Endodermal cell (in vitro differentiated cells): ENCODE results near the gene XPO4. TPM values are rescaled to one million over a fixed set of nuclear protein-coding genes. Genes with fewer than 3 reads are reported as not detected.
A peak's percentile ranks its signal among the peaks of the same experiment; 100 is the strongest.
"Not testable (repeated sequence)": the region's sequence is repeated elsewhere in the genome, so short reads cannot be mapped to it uniquely, and the experiment has no call there.

ENCODE experiments used
- DNase-seq: peaks from one replicate; pipeline ENCODE4 v3.0.0-alpha.2; 2017
- H3K27ac ChIP-seq: 2 replicates; pipeline ENCODE4 v1.5.1; 2013; ENCODE audit warnings: mild to moderate bottlenecking, low read depth, low read length, moderate library complexity
- H3K27me3 ChIP-seq: 2 replicates; pipeline ENCODE4 v1.6.1; 2013; ENCODE audit warnings: mild to moderate bottlenecking, low read length, moderate library complexity; ENCODE audit not compliant: insufficient read depth, control insufficient read depth, poor library complexity, severe bottlenecking
- H3K36me3 ChIP-seq: 2 replicates; pipeline ENCODE4 v1.7.0; 2013; ENCODE audit warnings: mild to moderate bottlenecking, low read length, moderate library complexity; ENCODE audit not compliant: control insufficient read depth, insufficient read depth
- H3K4me1 ChIP-seq: one replicate; pipeline ENCODE4 v1.7.0; 2013; ENCODE audit warnings: low read length; ENCODE audit not compliant: control insufficient read depth, insufficient read depth
- H3K4me3 ChIP-seq: 2 replicates; pipeline ENCODE4 v1.5.1; 2013; ENCODE audit warnings: mild to moderate bottlenecking, low read length, moderate library complexity
- H3K9ac ChIP-seq: 2 replicates; pipeline ENCODE4 v1.6.1; 2013; ENCODE audit warnings: mild to moderate bottlenecking, low read length, moderate library complexity; ENCODE audit not compliant: poor library complexity, severe bottlenecking; ENCODE audit errors: extremely low read depth
- H3K9me3 ChIP-seq: 2 replicates; pipeline ENCODE4 v1.6.1; 2013; ENCODE audit warnings: mild to moderate bottlenecking, low read length, moderate library complexity; ENCODE audit not compliant: control insufficient read depth
- H3K27ac Mint-ChIP-seq: 2 replicates; pipeline ENCODE4 v1.8.0; 2020; ENCODE audit warnings: mixed read lengths
- H3K27me3 Mint-ChIP-seq: 2 replicates; pipeline ENCODE4 v1.8.0; 2021; ENCODE audit warnings: mild to moderate bottlenecking, mixed read lengths; ENCODE audit not compliant: insufficient read depth
- H3K36me3 Mint-ChIP-seq: 2 replicates; pipeline ENCODE4 v1.8.0; 2020; ENCODE audit warnings: low read depth, mixed read lengths
- H3K4me1 Mint-ChIP-seq: 2 replicates; pipeline ENCODE4 v1.8.0; 2020; ENCODE audit warnings: mixed read lengths
- H3K4me3 Mint-ChIP-seq: 2 replicates; pipeline ENCODE4 v1.8.0; 2020; ENCODE audit warnings: mild to moderate bottlenecking, moderate library complexity, mixed read lengths
- H3K9me3 Mint-ChIP-seq: 2 replicates; pipeline ENCODE4 v1.8.0; 2020; ENCODE audit warnings: mild to moderate bottlenecking, mixed read lengths
- CTCF ChIP-seq: fragments of 200-600 bp; sonication (generic); conservative IDR thresholded peaks from 2 replicates; pipeline ENCODE4 v1.5.0; 2021; ENCODE audit warnings: antibody characterized with exemption, mild to moderate bottlenecking
- WGBS, 2 experiments: methylation state at CpG; one replicate each; pipeline versions ENCODE4 v1.1.5 to v1.1.7; 2013; ENCODE audit warnings: missing lambda C conversion rate in 2 of 2, mixed read lengths in 1 of 2; ENCODE audit not compliant: insufficient coverage in 1 of 2, insufficient read length in 1 of 2; 5-methylcytosine and 5-hydroxymethylcytosine counted together
- total RNA-seq, 2 donors: library from RNA; stranded (reverse); fragmentation: NEBNext Ultra II Directional in 1 of 2; extraction: Animal tissue kit (Norgen Biotek cat#: 25700) in 1 of 2; gene quantifications; 2 replicates in 1 of 2; 3 replicates in 1 of 2; pipeline ENCODE4 v1.2.1, GENCODE V29; 2021

Gene XPO4
- total RNA-seq, 2 donors from 2014 or later, result 28.8 to 32.0 TPM

GRCh38 chr13:20760872-20761271, 141.7 kb downstream of the XPO4 start:
- Histone ChIP-seq H3K4me1 (no peaks in the 10 kb centered on the region), H3K27ac (no peak overlapping the region), H3K9ac (no peak overlapping the region), H3K36me3 (peaks cover 12% of the 10 kb centered on the region), H3K9me3 (peaks cover 45% of the 10 kb centered on the region), H3K27me3 (no peaks in the 10 kb centered on the region), H3K4me3 (no peak overlapping the region)
- Mint-ChIP-seq H3K9me3 (peaks cover 42% of the 10 kb centered on the region), H3K4me1 (no peaks in the 10 kb centered on the region), H3K36me3 (peaks cover 27% of the 10 kb centered on the region), H3K27me3 (no peaks in the 10 kb centered on the region), H3K4me3 (no peak overlapping the region), H3K27ac (no peak overlapping the region)
- TF ChIP-seq CTCF, result no peak
- DNase-seq, result no peak
- 89 to 100% methylated on average over 1 to 3 of the region's 3 CpGs for WGBS, 2 experiments

- H3K36me3 ChIP-seq, result peaks cover 19% of the 10 kb centered on the region
- no peaks in the 10 kb centered on the region for H3K27me3 ChIP-seq
- Mint-ChIP-seq H3K4me3 (no peak overlapping the region), H3K36me3 (peaks cover 50% of the 10 kb centered on the region), H3K9me3 (peaks cover 82% of the 10 kb centered on the region), H3K27ac (no peak overlapping the region), H3K4me1 (no peaks in the 10 kb centered on the region), H3K27me3 (no peaks in the 10 kb centered on the region)
- no peak overlapping the region for H3K9ac ChIP-seq
- no peak for TF ChIP-seq CTCF
- no peak for DNase-seq
- no peak overlapping the region for H3K27ac ChIP-seq
- no peaks in the 10 kb centered on the region for H3K4me1 ChIP-seq
- H3K9me3 ChIP-seq, result peaks cover 88% of the 10 kb centered on the region
- peak overlapping the region; percentile 59 for H3K4me3 ChIP-seq
Measured at GRCh38 chr13:20754009-20754408, 148.5 kb downstream of the XPO4 start.

- no peaks in the 10 kb centered on the region for H3K27me3 Mint-ChIP-seq
- no peak for DNase-seq
- Histone ChIP-seq H3K4me1 (no peaks in the 10 kb centered on the region), H3K27ac (no peak overlapping the region), H3K36me3 (no peaks in the 10 kb centered on the region), H3K9me3 (peaks cover 46% of the 10 kb centered on the region), H3K27me3 (no peaks in the 10 kb centered on the region), H3K9ac (no peak overlapping the region), H3K4me3 (no peak overlapping the region)
- TF ChIP-seq CTCF, result no peak
- 93 to 100% methylated on average over 1 of the region's 1 CpG for WGBS, 2 experiments
- no peak overlapping the region for H3K4me3 Mint-ChIP-seq
- peaks cover 17% of the 10 kb centered on the region for H3K36me3 Mint-ChIP-seq
- H3K4me1 Mint-ChIP-seq, result no peaks in the 10 kb centered on the region
- H3K9me3 Mint-ChIP-seq, result peaks cover 49% of the 10 kb centered on the region
- H3K27ac Mint-ChIP-seq, result no peak overlapping the region
Measured at GRCh38 chr13:20749377-20749776, 153.2 kb downstream of the XPO4 start.

GRCh38 chr13:20743830-20744404, 158.6 kb downstream of the XPO4 start:
- H3K36me3 ChIP-seq, H3K4me3 ChIP-seq, DNase-seq, H3K27ac Mint-ChIP-seq, H3K9ac ChIP-seq, H3K27me3 Mint-ChIP-seq, H3K4me1 Mint-ChIP-seq, H3K27ac ChIP-seq, H3K36me3 Mint-ChIP-seq, H3K27me3 ChIP-seq, H3K9me3 ChIP-seq, H3K4me3 Mint-ChIP-seq, H3K4me1 ChIP-seq: not testable (repeated sequence)
- WGBS, 2 experiments, result 96 to 100% methylated on average over 4 of the region's 4 CpGs
- peaks cover 24% of the 10 kb centered on the region for H3K9me3 Mint-ChIP-seq
